Esophagus (tissue), 2 donors: Measurements from ENCODE around the gene SPATA19. TPM values are rescaled to one million over a fixed set of nuclear protein-coding genes. Genes with fewer than 3 reads are reported as not detected.

Source experiments
- H3K27ac ChIP-seq, 2 donors: one replicate each; pipeline ENCODE4 v1.5.1; 2013; ENCODE audit warnings: low read depth in 2 of 2, mild to moderate bottlenecking in 2 of 2, inconsistent platforms in 1 of 2, low read length in 1 of 2, moderate library complexity in 1 of 2
- H3K27me3 ChIP-seq, 2 donors: one replicate each; pipeline ENCODE4 v1.6.1; 2013; ENCODE audit warnings: low read length in 2 of 2, control low read depth in 1 of 2, mild to moderate bottlenecking in 1 of 2; ENCODE audit not compliant: insufficient read depth in 2 of 2, control insufficient read depth in 1 of 2
- H3K36me3 ChIP-seq, 2 donors: one replicate each; pipeline ENCODE4 v1.6.1; 2013; ENCODE audit warnings: low read length in 1 of 2; ENCODE audit not compliant: control insufficient read depth in 2 of 2, insufficient read depth in 2 of 2
- H3K4me1 ChIP-seq, 2 donors: one replicate each; pipeline ENCODE4 v1.6.1; 2013; ENCODE audit warnings: low read length in 1 of 2; ENCODE audit not compliant: control insufficient read depth in 2 of 2, insufficient read depth in 2 of 2
- H3K4me3 ChIP-seq, 2 donors: one replicate each; pipeline ENCODE4 v1.5.1; 2013; ENCODE audit warnings: low read length in 2 of 2, mild to moderate bottlenecking in 2 of 2, low read depth in 1 of 2, moderate library complexity in 1 of 2
- H3K9me3 ChIP-seq, 2 donors: one replicate each; pipeline ENCODE4 v1.6.1; 2013; ENCODE audit warnings: mild to moderate bottlenecking in 2 of 2, low read depth in 1 of 2, low read length in 1 of 2, moderate library complexity in 1 of 2; ENCODE audit not compliant: control insufficient read depth in 2 of 2, insufficient read depth in 1 of 2
- WGBS, 2 donors: extraction: QIAGEN DNeasy Blood & Tissue Kit; methylation state at CpG; one replicate each; pipeline ENCODE4 v1.1.7; 2013; 5-methylcytosine and 5-hydroxymethylcytosine counted together
- polyA plus RNA-seq, 2 donors: library from polyadenylated mRNA; stranded (reverse); fragments of 200-250 nt; gene quantifications; one replicate each; pipeline ENCODE4 v1.2.3, GENCODE V29; 2013
- donor health status: healthy with polysubstance abuse.
- donor health status: Bipolar disorder and iron deficiency.

SPATA19 gene
- polyA plus RNA-seq, 2 donors: 0.08 TPM; not detected in 1

DNA sequence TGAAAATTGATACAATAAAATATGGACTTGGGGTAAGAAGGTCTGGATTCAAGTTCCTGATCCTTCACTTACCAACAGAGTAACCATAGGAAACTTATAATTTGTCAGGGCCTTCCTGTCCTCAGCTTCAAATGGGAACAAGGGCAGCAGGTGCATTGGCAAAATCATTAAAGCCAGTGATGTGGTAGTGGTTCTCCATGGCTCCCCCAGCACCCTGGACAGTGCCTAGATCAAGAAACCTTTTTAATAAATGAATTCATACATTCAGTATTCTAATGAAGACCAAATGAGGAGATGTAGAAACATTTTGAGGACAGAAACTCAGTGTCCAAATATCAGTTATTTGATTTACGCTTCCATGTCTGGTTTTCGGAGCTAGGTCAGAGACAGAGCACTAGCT, 51.1 kb downstream of the SPATA19 start:
- Histone ChIP-seq H3K27ac (no peak overlapping the region), H3K9me3 (peaks cover 0 to 5% of the 10 kb centered on the region in 2 donors), H3K4me3 (no peak overlapping the region), H3K27me3 (no peaks in the 10 kb centered on the region), H3K36me3 (no peaks in the 10 kb centered on the region), H3K4me1 (no peaks in the 10 kb centered on the region)
- WGBS, 2 donors: 91 to 97% methylated on average over 2 of the region's 2 CpGs

DNA sequence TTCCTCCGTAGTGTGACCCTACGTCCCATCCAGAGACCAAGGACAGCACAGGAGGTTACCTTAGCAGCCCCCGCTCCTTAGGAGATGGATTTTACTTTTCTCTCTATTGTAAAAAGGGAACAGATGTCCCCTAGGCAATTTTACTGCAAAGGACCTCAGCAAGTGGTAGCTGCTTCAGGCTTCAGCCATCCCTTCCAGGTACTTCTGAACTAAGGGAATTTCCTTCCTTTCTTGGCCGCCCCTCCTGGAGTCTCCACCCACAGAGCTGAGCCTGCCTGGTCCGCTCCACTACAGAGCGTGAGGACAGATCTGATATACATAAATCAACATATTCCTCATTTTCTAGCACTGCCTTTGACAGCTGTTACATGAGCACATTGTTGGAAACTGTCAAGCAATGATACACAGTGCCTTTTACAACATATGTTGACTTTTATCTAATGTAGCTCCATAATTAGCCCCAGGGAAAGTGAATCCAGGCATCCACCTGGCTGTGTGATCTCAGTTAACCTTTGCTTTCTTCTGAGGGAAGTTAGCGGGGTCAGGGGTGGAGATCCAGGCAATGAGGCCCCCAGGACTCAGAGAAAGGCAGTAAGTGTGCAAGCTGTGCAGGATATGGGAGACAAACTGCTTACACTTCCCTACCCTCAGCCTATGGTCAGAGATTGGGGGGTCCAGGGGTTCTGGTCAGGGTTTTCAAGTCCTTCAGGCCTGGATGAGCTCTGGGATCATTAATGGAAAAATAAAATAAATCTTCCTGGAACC, 51.9 kb downstream of the SPATA19 start:
- Histone ChIP-seq H3K4me1 (no peaks in the 10 kb centered on the region), H3K36me3 (no peaks in the 10 kb centered on the region), H3K4me3 (no peak overlapping the region), H3K27ac (no peak overlapping the region), H3K9me3 (peaks cover 0 to 5% of the 10 kb centered on the region in 2 donors), H3K27me3 (no peaks in the 10 kb centered on the region)
- 56 to 63% methylated on average over 7 of the region's 7 CpGs for WGBS, 2 donors

DNA sequence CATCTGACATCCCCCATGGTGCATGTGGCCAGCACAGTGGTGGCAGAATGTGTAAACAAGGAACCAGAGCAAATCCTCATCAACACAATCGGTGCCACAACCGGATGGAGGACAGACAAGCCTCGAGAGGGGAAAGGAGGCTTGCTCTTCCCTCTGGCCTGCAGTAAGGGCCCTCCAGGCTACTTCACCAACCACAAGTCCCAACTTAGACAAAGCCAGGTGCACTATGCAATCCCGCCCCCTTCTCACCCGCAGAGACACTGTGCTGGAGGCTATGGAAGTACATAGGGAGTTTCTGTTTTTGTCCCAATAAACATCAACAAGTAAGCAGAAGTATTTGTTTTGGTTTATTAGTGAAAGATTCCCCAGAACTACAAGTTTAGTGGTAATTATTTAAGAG, 54.3 kb downstream of the SPATA19 start:
- H3K4me3 ChIP-seq: no peak overlapping the region
- H3K27me3 ChIP-seq: no peaks in the 10 kb centered on the region
- peaks cover 0 to 2% of the 10 kb centered on the region in 2 donors for H3K4me1 ChIP-seq
- no peaks in the 10 kb centered on the region for H3K36me3 ChIP-seq
- H3K27ac ChIP-seq: no peak overlapping the region
- peaks cover 0 to 5% of the 10 kb centered on the region in 2 donors for H3K9me3 ChIP-seq
- WGBS, 2 donors: 74 to 75% methylated on average over 5 of the region's 5 CpGs

Other genes with a start within 250 kb of the SPATA19 start
- gene IGSF9B, start 111.5 kb upstream of the SPATA19 start, polyA plus RNA-seq: 1 to 10 TPM in 1 of 2 donors, under 1 TPM in 1; 0.93 to 5.5 TPM
- gene JAM3, start 223.6 kb upstream of the SPATA19 start, polyA plus RNA-seq: 1 to 10 TPM; 2.5 to 5.5 TPM